CD4-positive, alpha-beta T cell treated with Interleukin-2 at 100 ng/mL for 4 hours (primary cell): ENCODE results near the gene WWP2.
"Not testable (repeated sequence)": the region's sequence is repeated elsewhere in the genome, so short reads cannot be mapped to it uniquely, and the experiment has no call there.

Experiments used
- DNase-seq: peaks from one replicate; pipeline ENCODE4 v3.0.0-alpha.2; 2020; ENCODE audit warnings: low spot score

The WWP2 gene

DNA sequence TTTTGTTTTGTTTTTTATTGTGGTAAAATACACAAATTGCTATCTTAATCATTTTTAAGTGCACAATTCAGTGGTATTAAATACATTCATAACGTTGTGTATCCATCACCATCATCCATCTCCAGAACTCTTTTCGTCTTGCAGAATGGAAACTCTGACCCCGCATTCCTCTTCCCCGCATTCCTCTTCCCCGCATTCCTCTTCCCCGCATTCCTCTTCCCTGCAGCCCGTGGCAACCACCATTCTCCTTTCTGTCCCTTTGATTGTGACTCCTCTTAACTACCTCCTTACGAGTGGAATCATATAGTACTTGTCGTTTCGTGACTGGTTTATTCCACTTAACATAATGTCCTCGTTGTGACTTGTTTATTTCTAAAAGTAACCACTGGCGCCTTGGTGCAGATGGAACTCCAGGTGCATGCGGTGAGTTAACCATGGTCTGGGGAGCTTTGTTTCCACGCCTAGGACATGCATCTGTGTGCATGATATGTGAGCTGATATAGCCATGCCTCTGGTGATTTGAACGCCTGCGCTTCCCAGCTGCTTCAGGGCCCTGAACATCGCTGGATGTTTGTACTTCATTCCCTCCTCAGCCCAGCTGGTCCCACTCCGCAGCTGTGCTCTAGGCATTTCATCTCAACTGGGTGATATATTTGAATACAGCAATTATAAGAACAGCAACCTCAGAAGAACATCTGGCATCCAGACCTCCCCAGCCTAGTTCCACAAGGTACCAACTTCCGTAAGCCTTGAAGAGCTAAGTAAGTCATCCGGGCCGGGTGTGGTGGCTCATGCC, 181.3 kb downstream of the WWP2 start:
- DNase-seq, result not testable (repeated sequence)

DNA sequence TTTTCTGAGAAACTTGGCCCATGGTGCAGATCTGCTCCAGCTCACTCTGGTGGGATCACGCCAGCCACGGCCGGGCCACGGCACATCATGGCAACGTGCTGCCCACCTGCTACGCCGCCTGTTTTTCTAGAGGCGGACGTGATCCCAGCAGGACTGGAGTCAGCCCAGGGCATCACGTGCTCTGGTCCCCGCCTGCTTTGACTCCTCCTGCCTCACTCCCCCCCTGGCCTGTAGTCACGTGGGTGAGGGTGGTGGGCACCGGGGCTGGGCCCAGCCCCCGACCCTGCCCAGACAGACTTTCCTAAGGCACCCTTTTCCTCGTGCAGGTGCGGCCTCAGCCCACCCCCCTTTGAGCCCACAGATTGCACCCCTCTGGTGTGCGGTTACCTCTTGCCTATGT, 188.3 kb downstream of the WWP2 start:
- not testable (repeated sequence) for DNase-seq

DNA sequence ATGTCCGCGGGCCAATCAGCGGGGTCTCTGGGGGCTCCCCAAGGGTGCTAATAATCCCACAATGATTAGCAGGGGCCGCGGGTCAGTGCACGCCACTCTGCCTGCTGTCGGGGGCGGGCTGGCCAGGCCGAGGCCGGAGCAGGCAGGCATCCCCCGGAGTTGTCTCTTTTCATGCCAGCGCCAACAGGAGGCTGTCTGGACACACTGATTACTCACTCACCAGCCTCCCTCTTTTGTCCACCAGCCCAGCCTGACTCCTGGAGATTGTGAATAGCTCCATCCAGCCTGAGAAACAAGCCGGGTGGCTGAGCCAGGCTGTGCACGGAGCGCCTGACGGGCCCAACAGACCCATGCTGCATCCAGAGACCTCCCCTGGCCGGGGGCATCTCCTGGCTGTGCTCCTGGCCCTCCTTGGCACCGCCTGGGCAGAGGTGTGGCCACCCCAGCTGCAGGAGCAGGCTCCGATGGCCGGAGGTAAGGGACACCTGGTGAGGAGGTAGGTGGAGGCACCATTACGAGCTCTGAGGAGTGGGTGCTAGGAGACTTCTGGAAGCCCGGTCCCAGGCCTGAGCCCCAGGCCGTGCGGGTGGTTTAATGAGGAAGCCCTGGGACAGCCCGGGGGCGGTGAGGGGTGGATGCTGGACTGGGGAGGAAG, 189.0 kb downstream of the WWP2 start, which contains the start of gene CLEC18A:
Gene CLEC18A (plus strand): TSS at position 318 of the 655 bp plus-strand sequence. CDS start 33 bp downstream, at position 351.
- not testable (repeated sequence) for DNase-seq

DNA sequence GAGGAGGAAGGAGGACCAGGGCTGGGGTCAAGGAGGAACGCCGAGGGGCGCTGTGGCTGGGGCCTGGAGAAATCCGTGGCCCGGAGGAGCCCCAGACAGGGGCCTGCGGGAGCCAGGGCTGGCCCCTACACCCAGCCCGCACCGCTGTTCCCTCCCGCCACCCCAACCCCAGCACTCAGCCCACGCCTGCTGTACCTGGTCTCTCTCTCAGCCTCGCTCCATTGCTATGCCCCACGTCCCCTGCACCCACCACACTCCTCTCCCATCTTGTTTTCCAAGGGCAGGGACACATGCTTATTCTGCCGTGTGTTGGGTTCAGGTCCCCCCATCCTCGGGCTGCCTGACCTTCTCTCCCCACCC, 189.5 kb downstream of the WWP2 start:
- DNase-seq, result not testable (repeated sequence)

DNA sequence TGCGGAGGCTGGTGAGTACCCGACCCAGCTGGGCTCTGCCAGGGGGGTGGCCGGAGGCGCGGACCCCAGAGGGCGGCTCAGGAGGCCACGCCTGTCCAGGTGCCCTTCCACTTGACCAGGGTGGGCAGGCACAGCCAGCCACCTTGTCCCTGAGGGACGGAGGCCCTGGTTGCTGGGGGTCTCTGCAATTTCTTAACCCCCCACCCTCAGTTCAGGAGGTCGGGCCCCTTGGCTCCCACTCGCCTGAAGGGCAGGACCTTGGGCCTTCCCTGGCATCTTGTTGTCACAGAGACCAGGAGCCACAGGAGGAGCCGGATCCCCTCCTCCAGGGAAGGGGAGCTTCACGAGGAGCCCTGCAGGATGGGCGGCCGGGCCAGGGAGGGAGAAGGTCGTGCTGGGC, 190.0 kb downstream of the WWP2 start:
- not testable (repeated sequence) for DNase-seq

DNA sequence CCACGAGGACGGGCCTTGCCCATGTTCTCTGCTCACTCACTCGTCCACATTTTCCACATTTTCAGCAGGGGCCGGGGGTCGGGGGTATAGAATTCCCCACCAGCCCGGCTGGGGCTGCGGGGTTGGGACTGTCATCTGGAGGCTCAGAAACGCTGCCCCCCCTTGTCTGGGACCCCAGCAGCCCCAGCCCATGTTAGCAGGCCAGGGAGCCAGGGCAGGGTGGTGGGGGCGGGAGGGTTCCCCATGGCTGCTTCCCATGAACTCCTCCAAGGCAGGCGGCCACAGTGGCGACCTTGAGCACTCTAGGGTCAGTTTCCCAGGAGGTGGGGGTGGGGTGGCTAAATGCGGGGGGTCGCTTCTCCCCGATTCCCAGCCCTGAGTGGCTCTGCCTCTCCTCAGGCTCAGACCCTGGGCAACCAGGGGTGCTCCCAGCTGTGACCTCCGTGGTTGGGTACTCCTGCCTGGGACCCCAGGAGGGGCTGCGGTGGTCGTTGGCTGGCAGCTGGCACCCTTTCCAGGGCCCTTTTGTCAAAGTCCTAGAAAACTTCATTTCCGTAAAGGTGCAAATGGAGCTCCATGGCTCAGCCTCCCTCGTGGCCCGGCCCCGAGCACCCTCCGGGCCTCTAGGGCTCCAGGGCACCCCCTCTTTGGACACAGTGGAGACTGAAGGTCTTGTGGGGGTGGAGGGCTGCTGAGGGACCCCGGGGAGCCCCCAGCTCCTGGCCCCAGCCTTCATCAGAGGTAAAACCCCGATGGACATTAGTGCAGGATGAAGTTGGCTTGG, 190.6 kb downstream of the WWP2 start:
- not testable (repeated sequence) for DNase-seq

DNA sequence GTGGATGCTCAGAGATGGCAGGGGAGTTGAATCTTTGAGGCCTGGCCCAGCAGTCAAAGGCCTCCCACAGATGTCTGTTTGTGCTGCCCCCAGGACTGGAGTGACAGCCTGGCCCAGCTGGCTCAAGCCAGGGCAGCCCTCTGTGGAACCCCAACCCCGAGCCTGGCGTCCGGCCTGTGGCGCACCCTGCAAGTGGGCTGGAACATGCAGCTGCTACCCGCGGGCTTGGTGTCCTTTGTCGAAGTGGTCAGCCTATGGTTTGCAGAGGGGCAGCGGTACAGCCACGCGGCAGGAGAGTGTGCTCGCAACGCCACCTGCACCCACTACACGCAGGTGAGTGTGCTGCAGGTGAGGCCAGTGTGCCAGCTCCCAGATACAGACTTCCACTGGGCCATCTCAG, 192.1 kb downstream of the WWP2 start:
- DNase-seq, result not testable (repeated sequence)

DNA sequence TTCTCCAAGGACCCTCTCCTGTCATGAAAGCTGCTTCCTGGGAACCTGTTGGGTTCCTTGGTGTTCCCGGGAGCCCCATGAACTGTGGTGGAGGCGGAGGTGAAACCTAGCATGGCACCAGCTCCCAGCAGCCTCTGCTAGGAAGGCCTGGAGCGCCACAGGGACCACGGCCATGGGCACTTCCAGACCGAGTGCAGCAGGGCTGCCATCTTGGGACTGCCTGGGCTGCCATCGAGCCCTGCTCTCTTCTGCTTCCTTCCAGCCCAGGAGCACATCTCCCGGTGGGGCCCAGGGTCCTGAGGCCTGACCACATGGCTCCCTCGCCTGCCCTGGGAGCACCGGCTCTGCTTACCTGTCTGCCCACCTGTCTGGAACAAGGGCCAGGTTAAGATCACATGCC, 201.2 kb downstream of the WWP2 start:
- DNase-seq, result not testable (repeated sequence)

DNA sequence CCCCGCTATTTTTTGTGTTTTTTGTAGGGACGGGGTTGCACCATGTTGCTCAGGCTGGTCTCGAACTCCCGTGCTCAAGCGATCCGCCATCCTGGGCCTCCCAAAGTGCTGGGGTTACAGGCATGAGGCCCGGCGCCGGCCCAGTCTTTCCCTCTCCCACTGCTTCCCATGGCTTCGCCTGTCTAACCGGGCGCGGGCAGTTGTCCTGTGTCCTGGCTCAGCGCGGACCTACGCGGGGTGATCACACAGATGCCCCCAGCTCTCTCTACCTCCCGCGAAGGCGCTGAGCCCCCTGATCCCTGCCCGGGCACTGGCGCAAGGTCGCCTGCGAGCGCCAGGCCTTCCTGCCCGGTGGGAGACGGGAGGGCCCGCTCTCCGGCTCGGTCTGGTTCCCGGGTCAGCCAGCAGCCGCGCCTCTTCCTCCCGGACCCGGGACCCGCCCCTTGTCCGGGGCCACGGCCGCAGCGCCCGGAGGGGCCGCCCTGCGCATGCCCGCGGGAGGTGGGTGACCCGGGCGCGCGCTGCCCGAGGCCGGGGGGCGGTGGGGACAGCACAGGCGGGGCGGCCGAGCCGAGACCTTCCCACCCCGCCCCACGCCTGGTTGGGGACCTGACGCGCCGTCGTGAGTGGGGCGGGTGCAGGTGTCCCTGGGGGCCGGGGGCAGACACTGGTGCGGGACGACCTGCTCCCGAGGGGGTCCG, 203.0 kb downstream of the WWP2 start:
- not testable (repeated sequence) for DNase-seq

DNA sequence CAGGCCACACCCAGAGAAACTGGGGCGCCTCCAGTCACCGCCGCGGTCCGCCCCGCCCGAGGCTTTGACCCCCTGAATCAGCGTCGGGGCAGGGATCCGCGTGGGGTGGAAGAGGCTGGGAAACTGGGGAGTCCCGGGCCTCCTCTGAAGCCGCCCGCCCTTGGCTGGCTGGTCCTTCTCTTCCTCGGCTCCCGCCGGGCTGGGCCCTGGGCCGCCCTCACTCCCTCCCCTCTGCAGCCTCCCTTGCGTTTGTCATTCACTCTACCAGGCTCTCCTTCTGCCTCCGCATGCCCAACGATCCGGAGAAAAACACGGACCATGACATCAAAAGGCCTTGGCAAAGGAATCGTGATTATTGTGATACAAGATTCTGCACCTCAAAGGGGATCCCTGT, 203.5 kb downstream of the WWP2 start:
- DNase-seq, result not testable (repeated sequence)

DNA sequence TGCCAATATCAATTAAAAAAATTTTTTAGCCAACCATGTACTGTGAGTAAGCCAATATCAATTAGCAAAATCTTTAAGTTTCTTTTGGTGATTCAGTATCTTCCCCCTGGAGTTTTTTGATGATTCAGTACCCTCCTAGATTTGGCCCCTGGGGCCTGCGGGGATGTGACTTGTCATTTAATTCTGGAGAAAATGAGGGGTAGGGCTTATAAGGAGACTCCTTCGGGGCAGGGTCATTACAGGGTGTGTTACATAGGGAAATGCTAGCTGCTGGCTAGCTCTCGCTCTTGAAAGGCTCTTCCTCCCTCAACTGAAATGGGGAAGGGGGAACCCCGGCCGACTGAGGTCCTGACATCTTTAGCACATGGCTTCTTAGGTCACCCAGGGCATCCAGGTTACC, 205.6 kb downstream of the WWP2 start:
- not testable (repeated sequence) for DNase-seq

DNA sequence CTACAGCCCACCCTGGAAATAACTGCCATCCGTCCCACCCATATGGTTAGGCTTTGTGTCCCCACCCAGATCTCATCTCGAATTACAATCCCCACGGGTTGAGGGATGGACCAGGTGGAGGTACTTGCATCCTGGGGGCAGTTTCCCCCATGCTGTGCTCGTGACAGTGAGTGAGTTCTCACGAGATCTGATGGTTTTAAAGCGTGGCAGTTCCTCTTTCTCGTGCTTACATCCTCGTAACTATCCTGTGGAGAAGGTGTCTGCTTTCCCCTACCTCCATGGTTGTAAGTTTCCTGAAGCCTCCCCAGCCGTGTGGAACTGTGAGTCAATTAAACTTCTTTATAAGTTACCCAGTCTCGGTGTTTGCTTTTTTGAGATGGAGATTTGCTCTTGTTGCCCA, 206.0 kb downstream of the WWP2 start:
- not testable (repeated sequence) for DNase-seq

DNA sequence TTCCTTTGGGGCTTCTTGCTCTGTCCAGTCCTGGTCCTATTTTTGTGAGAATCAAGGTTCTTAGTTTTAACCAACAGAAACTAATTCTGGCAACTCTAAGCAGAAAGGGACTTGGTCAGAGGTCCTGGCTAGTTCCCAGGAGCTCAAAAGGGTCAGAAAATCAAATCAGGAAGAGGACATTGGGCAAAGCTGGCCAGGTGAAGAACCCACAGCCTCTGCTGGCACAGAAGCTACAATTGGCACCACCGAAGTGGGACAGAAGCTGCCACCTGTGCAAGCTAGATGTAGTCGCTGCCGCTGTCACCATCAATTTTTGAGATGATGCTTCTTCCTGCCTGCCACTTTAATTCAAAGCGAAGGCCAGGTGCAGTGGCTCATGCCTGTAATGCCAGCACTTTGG, 207.5 kb downstream of the WWP2 start:
- not testable (repeated sequence) for DNase-seq

DNA sequence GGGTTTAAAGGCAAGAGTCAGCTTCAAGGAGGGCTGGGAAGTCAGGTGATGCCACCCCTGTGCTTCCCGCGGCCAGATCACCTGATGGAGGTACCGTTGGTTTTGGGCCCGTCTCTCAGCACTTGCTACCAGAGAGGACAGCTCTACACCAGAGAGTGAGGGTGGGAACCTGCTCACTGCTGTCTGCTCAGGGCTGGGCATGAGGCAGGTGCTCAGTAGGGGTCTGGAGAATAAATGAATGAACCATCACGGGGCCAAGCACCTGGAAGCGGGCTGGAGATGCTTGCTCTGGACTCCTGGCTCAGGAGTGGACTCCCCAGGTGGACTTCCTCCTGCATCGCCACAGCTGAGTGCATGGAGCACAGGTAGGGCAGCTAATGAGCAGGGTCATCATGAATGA, 210.0 kb downstream of the WWP2 start:
- not testable (repeated sequence) for DNase-seq

DNA sequence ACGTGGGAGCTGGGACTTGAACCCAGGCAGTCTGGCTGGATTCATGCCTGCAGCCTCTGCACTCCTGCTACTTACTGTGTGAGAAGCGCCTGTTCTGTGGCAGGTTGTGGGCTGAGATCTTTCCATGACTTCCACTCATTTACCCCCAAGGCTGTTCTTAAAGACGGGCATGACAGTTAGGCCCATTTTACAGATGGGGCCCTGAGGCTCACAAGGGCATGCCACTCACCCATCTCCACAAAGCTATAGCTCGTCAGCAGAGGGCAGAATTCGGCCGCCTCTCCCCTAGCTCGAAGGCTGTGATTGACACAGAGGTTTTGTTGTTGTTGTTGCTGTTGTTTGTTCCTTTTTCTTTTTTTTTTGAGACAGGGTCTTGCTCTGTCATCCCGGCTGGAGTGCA, 210.8 kb downstream of the WWP2 start:
- not testable (repeated sequence) for DNase-seq

DNA sequence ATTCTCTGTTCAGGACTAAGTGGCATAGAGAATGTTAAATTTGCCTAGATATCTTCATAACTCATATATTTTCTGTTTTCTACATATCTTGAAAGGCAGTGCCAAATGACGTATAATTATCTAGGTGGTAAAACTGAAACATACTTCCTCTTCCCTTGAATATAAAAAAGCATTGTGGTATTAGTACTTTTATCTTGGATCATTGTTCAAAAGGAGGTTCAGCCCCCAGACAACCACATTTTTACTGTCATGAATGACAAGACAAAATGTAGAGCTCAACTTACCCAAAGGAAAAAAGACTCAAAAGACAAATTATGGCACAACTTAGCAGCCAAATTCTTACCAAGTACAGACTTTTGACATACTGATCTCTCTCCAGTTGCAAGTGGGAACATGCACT, 223.1 kb downstream of the WWP2 start:
- DNase-seq, result not testable (repeated sequence)
